CD4-positive, alpha-beta T cell (primary cell): ENCODE results near the gene SPATA13. TPM values are rescaled to one million over a fixed set of nuclear protein-coding genes. Genes with fewer than 3 reads are reported as not detected.

Source experiments
- ATAC-seq: fragments of 200-7000 bp; cut with Tn5 transposase; one replicate; pipeline ENCODE4 v1.10.0; 2022; ENCODE audit warnings: mild to moderate bottlenecking; ENCODE audit not compliant: poor library complexity
- CTCF ChIA-PET: fragments of 350-600 bp; sonication (Branson Sonifier 250); formaldehyde crosslinking; loops from one replicate; lab custom pipeline; 2021; ENCODE audit warnings: antibody characterized with exemption, inconsistent platforms; lab: Charles Lee
- POLR2A ChIA-PET: fragments of 350-600 bp; sonication (Branson Sonifier 250); formaldehyde crosslinking; loops from one replicate; lab custom pipeline; 2021; ENCODE audit warnings: antibody characterized with exemption, inconsistent platforms; lab: Charles Lee
- DNase-seq, 14 experiments: peaks; one replicate each; pipeline ENCODE4 v3.0.0-alpha.2; 2013 to 2020; ENCODE audit warnings: mixed read lengths in 2 of 14
- H3K27ac ChIP-seq, 2 donors: one replicate each; pipeline versions ENCODE4 v1.5.1 to v1.7.0; 2013; ENCODE audit warnings: low read length in 2 of 2, low read depth in 1 of 2, mild to moderate bottlenecking in 1 of 2
- H3K27me3 ChIP-seq, 2 experiments: 1 replicate in 1 of 2; 2 replicates in 1 of 2; pipeline versions ENCODE4 v1.6.1 to v1.7.0; 2013; ENCODE audit warnings: low read length in 2 of 2, control low read depth in 1 of 2, mild to moderate bottlenecking in 1 of 2, moderate library complexity in 1 of 2; ENCODE audit not compliant: insufficient read depth in 2 of 2, control insufficient read depth in 1 of 2
- H3K36me3 ChIP-seq: one replicate; pipeline ENCODE4 v1.6.1; 2013; ENCODE audit warnings: low read length, control low read depth; ENCODE audit not compliant: insufficient read depth
- H3K4me1 ChIP-seq: one replicate; pipeline ENCODE4 v1.6.1; 2013; ENCODE audit warnings: low read length, control low read depth; ENCODE audit not compliant: insufficient read depth
- H3K4me3 ChIP-seq: one replicate; pipeline ENCODE4 v1.5.1; 2013; ENCODE audit warnings: mild to moderate bottlenecking, low read length, moderate library complexity
- H3K9me3 ChIP-seq, 2 experiments: 1 replicate in 1 of 2; 2 replicates in 1 of 2; pipeline versions ENCODE4 v1.6.1 to v1.7.0; 2013; ENCODE audit warnings: low read length in 2 of 2, mild to moderate bottlenecking in 2 of 2, control low read depth in 1 of 2, moderate library complexity in 1 of 2; ENCODE audit not compliant: control insufficient read depth in 1 of 2, insufficient read depth in 1 of 2
- H3K27ac Mint-ChIP-seq: one replicate; pipeline ENCODE4 v1.8.0; 2020; ENCODE audit warnings: mixed read lengths
- H3K27me3 Mint-ChIP-seq: one replicate; pipeline ENCODE4 v1.8.0; 2021; ENCODE audit warnings: mixed read lengths
- H3K36me3 Mint-ChIP-seq: one replicate; pipeline ENCODE4 v1.8.0; 2021; ENCODE audit warnings: low read depth, mixed read lengths
- H3K4me1 Mint-ChIP-seq: one replicate; pipeline ENCODE4 v1.8.0; 2021; ENCODE audit warnings: low read depth, mixed read lengths
- H3K4me3 Mint-ChIP-seq: one replicate; pipeline ENCODE4 v1.8.0; 2020; ENCODE audit warnings: mild to moderate bottlenecking, mixed read lengths
- H3K9me3 Mint-ChIP-seq: one replicate; pipeline ENCODE4 v1.8.0; 2020; ENCODE audit warnings: mixed read lengths
- CTCF ChIP-seq: fragments of 200-600 bp; IDR thresholded peaks from one replicate; pipeline ENCODE4 v1.8.0; 2022; ENCODE audit warnings: antibody characterized with exemption, mild to moderate bottlenecking
- intact Hi-C, 2 experiments: fragments of 100-400 bp; cut with DNase I in 1 of 2; cut with micrococcal nuclease in 1 of 2; formaldehyde crosslinking; loops; one replicate each; pipeline versions ENCODE4 v1.15.1 to v1.9.0; 2023 to 2025; cut with DNase I, micrococcal nuclease
- total RNA-seq, 174 experiments: library from RNA in 2 of 174; stranded (reverse) in 2 of 174; gene quantifications; one replicate each; pipeline ENCODE4 v1.2.3 and lab custom pipeline; 2021 to 2026

Gene SPATA13
- total RNA-seq, 2 experiments from 2014 or later: 87.7 to 94.6 TPM

DNA sequence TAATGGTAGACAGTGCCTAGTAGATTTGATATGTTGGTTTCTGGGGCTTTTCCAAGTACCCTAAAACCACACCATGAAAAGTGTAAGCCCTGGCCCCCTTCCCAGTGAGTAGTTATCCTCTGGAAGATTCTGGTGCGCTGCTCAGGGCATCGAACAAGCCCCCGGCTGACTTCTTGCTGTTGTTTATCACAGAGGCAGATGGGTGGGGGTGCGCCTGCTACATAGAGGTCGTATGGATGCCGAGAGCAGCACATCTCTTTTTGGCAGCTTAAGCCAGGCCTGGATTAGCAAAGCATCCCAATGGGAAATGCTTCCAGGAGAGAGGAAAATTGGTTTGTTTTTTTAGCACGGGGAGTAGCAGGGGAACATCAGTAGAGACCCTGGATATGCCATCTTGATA lies 26.3 kb upstream of the SPATA13 start:
- ChIA-PET CTCF (no interaction called here), POLR2A (no interaction called here)
- H3K4me3 ChIP-seq: no peak overlapping the region
- DNase-seq: no peak
- H3K27ac Mint-ChIP-seq: no peak overlapping the region
- no peaks in the 10 kb centered on the region for H3K27me3 ChIP-seq
- no peaks in the 10 kb centered on the region for H3K4me1 ChIP-seq
- no peak overlapping the region for H3K4me3 Mint-ChIP-seq
- H3K36me3 Mint-ChIP-seq: no peaks in the 10 kb centered on the region
- H3K27me3 Mint-ChIP-seq: no peaks in the 10 kb centered on the region
- TF ChIP-seq CTCF: no peak
- H3K9me3 Mint-ChIP-seq: peaks cover 4% of the 10 kb centered on the region
- intact Hi-C loops: no loop called here
- no peaks in the 10 kb centered on the region for H3K4me1 Mint-ChIP-seq
- H3K36me3 ChIP-seq: no peaks in the 10 kb centered on the region
- no peak for ATAC-seq
- no peak overlapping the region for H3K27ac ChIP-seq
- H3K9me3 ChIP-seq: no peaks in the 10 kb centered on the region

DNA sequence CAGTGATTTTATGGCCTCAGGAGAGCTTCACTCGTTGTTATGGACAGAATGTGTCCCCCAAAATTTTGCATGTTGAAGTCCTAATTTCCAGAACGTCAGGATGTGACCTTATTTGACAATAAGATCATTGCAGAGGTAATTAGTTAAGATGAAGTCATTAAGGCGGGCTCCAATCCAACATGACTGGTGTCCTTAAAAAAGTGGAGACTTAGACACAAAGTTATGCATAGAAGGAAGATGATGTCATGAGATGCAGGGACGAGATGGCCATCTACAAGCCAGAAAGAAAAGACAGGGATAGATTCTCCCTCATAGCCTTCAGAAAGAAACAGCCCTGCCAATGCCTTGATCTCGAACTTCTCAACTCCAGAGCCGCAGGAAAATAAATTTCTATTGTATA lies 25.8 kb upstream of the SPATA13 start:
- Mint-ChIP-seq H3K36me3 (no peaks in the 10 kb centered on the region), H3K9me3 (peaks cover 4% of the 10 kb centered on the region), H3K27me3 (no peaks in the 10 kb centered on the region), H3K27ac (no peak overlapping the region), H3K4me1 (no peaks in the 10 kb centered on the region), H3K4me3 (no peak overlapping the region)
- Histone ChIP-seq H3K4me3 (no peak overlapping the region), H3K9me3 (no peaks in the 10 kb centered on the region), H3K27me3 (no peaks in the 10 kb centered on the region), H3K4me1 (no peaks in the 10 kb centered on the region), H3K36me3 (no peaks in the 10 kb centered on the region), H3K27ac (no peak overlapping the region)
- no peak for ATAC-seq
- no peak for DNase-seq
- TF ChIP-seq CTCF: no peak
- intact Hi-C loops: no loop called here
- ChIA-PET POLR2A (no interaction called here), CTCF (no interaction called here)

- Histone ChIP-seq H3K27ac (no peak overlapping the region), H3K36me3 (no peaks in the 10 kb centered on the region), H3K4me1 (no peaks in the 10 kb centered on the region), H3K9me3 (no peaks in the 10 kb centered on the region), H3K4me3 (no peak overlapping the region), H3K27me3 (no peaks in the 10 kb centered on the region)
- no peak overlapping the region for H3K4me3 Mint-ChIP-seq
- POLR2A ChIA-PET: no interaction called here
- intact Hi-C loops: no loop called here
- H3K27ac Mint-ChIP-seq: no peak overlapping the region
- no peak for DNase-seq
- TF ChIP-seq CTCF: no peak
- ATAC-seq: no peak
- peaks cover 4% of the 10 kb centered on the region for H3K9me3 Mint-ChIP-seq
- H3K36me3 Mint-ChIP-seq: no peaks in the 10 kb centered on the region
- no peaks in the 10 kb centered on the region for H3K27me3 Mint-ChIP-seq
- CTCF ChIA-PET: no interaction called here
- no peaks in the 10 kb centered on the region for H3K4me1 Mint-ChIP-seq
Measured at GRCh38 chr13:24135674-24136300, 24.7 kb upstream of the SPATA13 start.
